HepG2 (cell line): Measurements from ENCODE around the gene FAM83F.

Source experiments
- KDM1A ChIP-seq: IDR thresholded peaks from 2 replicates; pipeline ENCODE4 v1.6.1; 2016; ENCODE audit warnings: missing compliant biosample characterization
- ZBTB20 ChIP-seq: sonication (generic); formaldehyde crosslinking; IDR thresholded peaks from 2 replicates; pipeline ENCODE4 v1.8.1; 2023; ENCODE audit warnings: missing genetic modification reagents, low read depth, mild to moderate bottlenecking, borderline replicate concordance

DNA sequence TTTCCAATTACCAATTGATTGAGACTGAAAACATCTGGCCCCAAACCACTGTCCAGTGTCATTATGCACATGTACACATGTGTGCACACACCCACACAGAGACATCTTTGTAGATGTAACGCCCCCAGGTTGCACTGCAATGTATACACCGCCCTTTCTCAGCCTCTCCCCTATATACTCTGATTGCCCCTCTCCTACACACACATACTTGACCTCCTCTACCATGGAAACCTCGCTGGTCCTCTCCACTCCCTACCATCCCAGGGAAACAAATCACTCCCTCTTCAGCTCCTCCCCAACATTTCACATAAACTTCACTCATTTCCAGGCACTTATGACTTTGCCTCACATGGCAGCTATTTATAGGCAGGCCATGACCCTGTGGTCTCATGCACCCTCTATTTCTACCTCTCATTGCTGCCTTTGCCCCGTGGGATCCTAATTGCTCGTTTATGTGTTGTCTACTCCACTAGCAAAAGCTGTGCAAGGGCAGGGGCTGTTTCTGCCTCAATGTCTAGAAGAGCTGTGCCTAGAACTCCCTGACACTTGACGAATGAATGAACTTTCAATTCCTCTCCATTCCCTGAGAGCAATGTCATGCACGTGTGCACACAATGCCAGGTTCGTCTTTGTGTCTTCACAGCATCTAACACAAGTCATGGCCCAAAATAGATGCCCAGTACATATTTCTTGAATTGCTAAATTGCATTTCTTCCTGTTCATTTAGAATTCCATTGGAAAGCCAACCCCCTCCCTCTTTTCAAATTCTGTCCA lies 44.6 kb upstream of the FAM83F start:
- TF ChIP-seq ZBTB20 (CRISPR knock-in tag) (no peak), KDM1A (CRISPR knock-in tag) (no peak)
